K562 (cell line): ENCODE results near the gene ALG6. TPM values are rescaled to one million over a fixed set of nuclear protein-coding genes. Genes with fewer than 3 reads are reported as not detected.

Source experiments
- ATAC-seq: fragments of 200-7000 bp; cut with Tn5 transposase; 3 replicates; pipeline ENCODE4 v1.9.1; 2020; ENCODE audit warnings: moderate library complexity
- BruUV-seq: library from RNA; stranded (reverse); fragments of 400-500 nt; replicated peaks from 2 replicates; lab custom pipeline; 2021; lab: Mats Ljungman, UMichigan
- CTCF ChIA-PET: fragments of 300-600 bp; formaldehyde crosslinking; extraction: SDS; loops from one replicate; lab custom pipeline; 2021; ENCODE audit warnings: low intra/inter-chr PET ratio; lab: Yijun Ruan, JAX
- POLR2A ChIA-PET: fragments of 300-600, 350-650 bp; sonication (Branson Sonifier 250); formaldehyde crosslinking; extraction: SDS; loops from one replicate; lab custom pipeline; 2021; ENCODE audit warnings: antibody characterized with exemption, inconsistent platforms; lab: Yijun Ruan, JAX
- DNase-seq, 4 experiments: peaks; one replicate each; pipeline versions ENCODE4 v3.0.0 to v3.0.0-alpha.2; 2011 to 2018; ENCODE audit warnings: low spot score in 3 of 4, mixed read lengths in 3 of 4; ENCODE audit errors: extremely low read depth in 1 of 4
- FAIRE-seq: peaks from 2 replicates; lab custom pipeline; 2011; peaks lifted over from hg19 to GRCh38; lab: Jason Lieb, UNC
- H2AFZ ChIP-seq: 2 replicates; pipeline ENCODE4 v1.6.0; 2011; ENCODE audit warnings: low read depth, low read length, control low read depth, inconsistent platforms
- H3K27ac ChIP-seq: fragments of 200-600 bp; 3 replicates; pipeline ENCODE4 v1.8.0; 2011; ENCODE audit warnings: low read depth, mild to moderate bottlenecking, control low read depth, inconsistent platforms, low read length, moderate library complexity, mixed read lengths; ENCODE audit errors: extremely low read depth
- H3K27me3 ChIP-seq, 2 experiments: fragments of 300-600 bp in 1 of 2; 2 replicates in 1 of 2; 3 replicates in 1 of 2; pipeline versions ENCODE4 v1.6.0 to v1.8.0; 2011; ENCODE audit warnings: inconsistent platforms in 2 of 2, low read length in 2 of 2, mild to moderate bottlenecking in 1 of 2, mixed read lengths in 1 of 2, moderate library complexity in 1 of 2; ENCODE audit not compliant: control insufficient read depth in 2 of 2, insufficient read depth in 2 of 2
- H3K36me3 ChIP-seq: fragments of 300-600 bp; 3 replicates; pipeline ENCODE4 v1.8.0; 2011; ENCODE audit warnings: mild to moderate bottlenecking, low read length, inconsistent platforms; ENCODE audit not compliant: control insufficient read depth, insufficient read depth
- H3K4me1 ChIP-seq, 2 experiments: fragments of 200-600 bp in 1 of 2; replicated peaks in 1 of 2; 2 replicates in 1 of 2; 3 replicates in 1 of 2; pipeline versions ENCODE4 v1.5.1 to v1.8.0; 2011; ENCODE audit warnings: inconsistent platforms in 2 of 2, low read length in 2 of 2, mild to moderate bottlenecking in 1 of 2, mixed read lengths in 1 of 2, moderate library complexity in 1 of 2; ENCODE audit not compliant: control insufficient read depth in 2 of 2, insufficient read depth in 2 of 2
- H3K4me2 ChIP-seq: 2 replicates; pipeline ENCODE4 v1.6.1; 2011; ENCODE audit warnings: low read length, control low read depth, inconsistent platforms, mixed read lengths; ENCODE audit not compliant: insufficient read depth
- H3K4me3 ChIP-seq: fragments of 200-600 bp; sonication (generic), shearing (Covaris generic); 2 replicates; pipeline ENCODE4 v1.5.1; 2016; ENCODE audit warnings: control low read depth, inconsistent platforms
- H3K79me2 ChIP-seq: fragments of 200-600 bp; 3 replicates; pipeline ENCODE4 v1.8.0; 2011; ENCODE audit warnings: low read length, inconsistent platforms; ENCODE audit not compliant: control insufficient read depth, insufficient read depth
- H3K9ac ChIP-seq, 2 experiments: 2 replicates each; pipeline versions ENCODE4 v1.6.0 to v1.6.1; 2011; ENCODE audit warnings: low read depth in 2 of 2, low read length in 2 of 2, control low read depth in 1 of 2, inconsistent platforms in 1 of 2, mild to moderate bottlenecking in 1 of 2, mixed read lengths in 1 of 2; ENCODE audit not compliant: insufficient read depth in 1 of 2
- H3K9me1 ChIP-seq: one replicate; pipeline ENCODE4 v1.6.0; 2011; ENCODE audit warnings: inconsistent platforms, mild to moderate bottlenecking, low read length, moderate library complexity; ENCODE audit not compliant: control insufficient read depth, insufficient read depth
- H3K9me3 ChIP-seq: replicated peaks from 2 replicates; pipeline ENCODE4 v1.5.1; 2011; ENCODE audit warnings: low read depth, low read length, inconsistent platforms; ENCODE audit not compliant: control insufficient read depth, insufficient read depth
- H4K20me1 ChIP-seq: replicated peaks from 2 replicates; pipeline ENCODE4 v1.6.1; 2011; ENCODE audit warnings: low read length, inconsistent platforms, mixed read lengths; ENCODE audit not compliant: control insufficient read depth, insufficient read depth
- ARHGAP35 ChIP-seq: fragments of 450-650 bp; IDR thresholded peaks from 2 replicates; pipeline ENCODE4 v1.6.1; 2018; ENCODE audit not compliant: partially characterized antibody
- HMG20A ChIP-seq: fragments of 450-650 bp; formaldehyde crosslinking; conservative IDR thresholded peaks from 2 replicates; pipeline ENCODE4 v1.4.0; 2020; ENCODE audit warnings: mild to moderate bottlenecking, mixed read lengths
- WGBS: fragments of 100-300 bp; shearing (Covaris generic); methylation state at CpG from one replicate; pipeline ENCODE4 v1.1.6; 2016; ENCODE audit warnings: low coverage, mixed read lengths; ENCODE audit not compliant: insufficient coverage; ENCODE audit errors: missing lambda C conversion rate; 5-methylcytosine and 5-hydroxymethylcytosine counted together
- in situ Hi-C: fragments of 300-500 bp; cut with MboI; formaldehyde crosslinking; loops from 4 replicates; pipeline ENCODE4 v1.15.0; 2018; ENCODE audit warnings: inconsistent platforms, mixed read lengths
- intact Hi-C: fragments of 100-400 bp; cut with micrococcal nuclease; formaldehyde crosslinking; loops from 2 replicates; pipeline ENCODE4 v1.14.2; 2022
- polyA plus RNA-seq, 8 experiments: library from polyadenylated mRNA; depleted of rRNA in 4 of 8; stranded (reverse) in 5 of 8; unstranded in 3 of 8; fragments of >200 nt; fragmentation: Nextera tagmentation in 2 of 8; fragmentation: Illumina TruSeq in 1 of 8; extraction: Ambion mirVana in 2 of 8; extraction: Trizol in 1 of 8; gene quantifications; 2 replicates each; pipeline versions ENCODE4 v1.2.1 to v1.2.3, GENCODE V29; 2011 to 2014; ENCODE audit warnings: inconsistent platforms in 1 of 8, missing spikeins in 1 of 8
- total RNA-seq, 7 experiments: library from RNA; depleted of rRNA in 6 of 7; stranded (reverse); fragments of >200 nt in 6 of 7; fragmentation: Illumina TruSeq in 2 of 7; extraction: Trizol in 2 of 7; gene quantifications; 2 replicates each; pipeline versions ENCODE4 v1.2.1 to v1.2.3, GENCODE V29; 2011 to 2021; ENCODE audit warnings: low replicate concordance in 1 of 7
- TF ChIP-seq, protein P1 (sequence below): fragments of 450-650 bp; IDR thresholded peaks from 2 replicates; pipeline ENCODE4 v1.7.1; 2018; ENCODE audit warnings: mild to moderate bottlenecking, low read depth; ENCODE audit not compliant: partially characterized antibody

ALG6 gene
- total and polyA plus RNA-seq, 9 of the 15 experiments (the other 6 are each of a cell fraction or from before 2014, with no cell fraction given), result 14.6 to 35.7 (median 23.3) TPM

- TF ChIP-seq, protein P1, sequence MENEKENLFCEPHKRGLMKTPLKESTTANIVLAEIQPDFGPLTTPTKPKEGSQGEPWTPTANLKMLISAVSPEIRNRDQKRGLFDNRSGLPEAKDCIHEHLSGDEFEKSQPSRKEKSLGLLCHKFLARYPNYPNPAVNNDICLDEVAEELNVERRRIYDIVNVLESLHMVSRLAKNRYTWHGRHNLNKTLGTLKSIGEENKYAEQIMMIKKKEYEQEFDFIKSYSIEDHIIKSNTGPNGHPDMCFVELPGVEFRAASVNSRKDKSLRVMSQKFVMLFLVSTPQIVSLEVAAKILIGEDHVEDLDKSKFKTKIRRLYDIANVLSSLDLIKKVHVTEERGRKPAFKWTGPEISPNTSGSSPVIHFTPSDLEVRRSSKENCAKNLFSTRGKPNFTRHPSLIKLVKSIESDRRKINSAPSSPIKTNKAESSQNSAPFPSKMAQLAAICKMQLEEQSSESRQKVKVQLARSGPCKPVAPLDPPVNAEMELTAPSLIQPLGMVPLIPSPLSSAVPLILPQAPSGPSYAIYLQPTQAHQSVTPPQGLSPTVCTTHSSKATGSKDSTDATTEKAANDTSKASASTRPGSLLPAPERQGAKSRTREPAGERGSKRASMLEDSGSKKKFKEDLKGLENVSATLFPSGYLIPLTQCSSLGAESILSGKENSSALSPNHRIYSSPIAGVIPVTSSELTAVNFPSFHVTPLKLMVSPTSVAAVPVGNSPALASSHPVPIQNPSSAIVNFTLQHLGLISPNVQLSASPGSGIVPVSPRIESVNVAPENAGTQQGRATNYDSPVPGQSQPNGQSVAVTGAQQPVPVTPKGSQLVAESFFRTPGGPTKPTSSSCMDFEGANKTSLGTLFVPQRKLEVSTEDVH, result no peak
Observed at GRCh38 chr1:63480057-63480456, 112.6 kb downstream of the ALG6 start (continued).

GRCh38 chr1:63486629-63487028 lies 119.2 kb downstream of the ALG6 start:
- ATAC-seq (no peak), DNase-seq (no peak), FAIRE-seq (no peak)
- POLR2A ChIA-PET, result interaction anchor here (1.1 kb wide), 1 partner anchor 37 kb away, joined by 3 read pairs; the partner anchor contains the start of genes EFCAB7 and ITGB3BP
- Histone ChIP-seq H3K36me3 (peaks cover 18% of the 10 kb centered on the region), H3K4me1 (no peaks in the 10 kb centered on the region), H3K4me2 (no peak overlapping the region), H3K79me2 (0 out of 3 replicates have a peak, but pooled peaks cover 3% of the 10 kb centered on the region), H3K27ac (no peak overlapping the region), H3K9me1 (no peaks in the 10 kb centered on the region), H4K20me1 (no peaks in the 10 kb centered on the region), H3K9ac (no peak overlapping the region), H3K4me3 (no peak overlapping the region), H3K9me3 (no peaks in the 10 kb centered on the region), H3K27me3 (no peaks in the 10 kb centered on the region), H2AFZ (no peak overlapping the region)
- CTCF ChIA-PET, result no interaction called here
- BruUV-seq, result no TSS peak
- in situ Hi-C loops, result no loop called here
- TF ChIP-seq ARHGAP35 (no peak), HMG20A (no peak)
- 86% methylated on average over 1 of the region's 1 CpG for WGBS
- intact Hi-C loops, result no loop called here
